Keratinocyte (primary cell): ENCODE data around the gene EFCAB9. TPM values are rescaled to one million over a fixed set of nuclear protein-coding genes. Genes with fewer than 3 reads are reported as not detected.

ENCODE experiments used
- DNase-seq: peaks from one replicate; pipeline ENCODE4 v3.0.0-alpha.2; 2011; ENCODE audit warnings: low read depth, missing footprints, low spot score
- FAIRE-seq: peaks from 2 replicates; lab custom pipeline; 2011; peaks lifted over from hg19 to GRCh38; lab: Jason Lieb, UNC
- H2AFZ ChIP-seq: 2 replicates; pipeline ENCODE4 v1.6.0; 2012; ENCODE audit warnings: low read length, control low read depth, inconsistent platforms; ENCODE audit not compliant: control insufficient read depth
- H3K27ac ChIP-seq: 2 replicates; pipeline ENCODE4 v1.5.1; 2011; ENCODE audit warnings: low read length; ENCODE audit not compliant: control insufficient read depth, insufficient read depth
- H3K27me3 ChIP-seq: 3 replicates; pipeline ENCODE4 v1.6.0; 2011; ENCODE audit warnings: low read length; ENCODE audit not compliant: control insufficient read depth, insufficient read depth; ENCODE audit errors: extremely low read depth
- H3K36me3 ChIP-seq, 2 experiments: 2 replicates in 1 of 2; 3 replicates in 1 of 2; pipeline ENCODE4 v1.5.1; 2011; ENCODE audit warnings: low read length in 2 of 2, mild to moderate bottlenecking in 1 of 2; ENCODE audit not compliant: control insufficient read depth in 2 of 2, insufficient read depth in 2 of 2; ENCODE audit errors: extremely low read depth in 1 of 2
- H3K4me1 ChIP-seq: 3 replicates; pipeline ENCODE4 v1.5.1; 2011; ENCODE audit warnings: low read length; ENCODE audit not compliant: control insufficient read depth, insufficient read depth; ENCODE audit errors: extremely low read depth
- H3K4me2 ChIP-seq: 3 replicates; pipeline ENCODE4 v1.6.0; 2011; ENCODE audit warnings: low read depth, low read length; ENCODE audit not compliant: control insufficient read depth, insufficient read depth; ENCODE audit errors: extremely low read depth
- H3K4me3 ChIP-seq, 3 experiments: fragments of 200-600 bp in 1 of 3; sonication (generic) in 1 of 3; 2 replicates in 2 of 3; 3 replicates in 1 of 3; pipeline ENCODE4 v1.5.1; 2011 to 2016; ENCODE audit warnings: low read length in 3 of 3, mild to moderate bottlenecking in 3 of 3, control low read depth in 2 of 3, inconsistent platforms in 1 of 3, low read depth in 1 of 3, mixed read lengths in 1 of 3, mixed run types in 1 of 3, moderate library complexity in 1 of 3; ENCODE audit not compliant: control insufficient read depth in 2 of 3, insufficient read depth in 2 of 3; ENCODE audit errors: extremely low read depth in 1 of 3
- H3K79me2 ChIP-seq: 2 replicates; pipeline ENCODE4 v1.6.0; 2012; ENCODE audit warnings: low read length; ENCODE audit not compliant: control insufficient read depth, insufficient read depth
- H3K9ac ChIP-seq: 3 replicates; pipeline ENCODE4 v1.6.0; 2011; ENCODE audit warnings: low read length; ENCODE audit not compliant: control insufficient read depth, insufficient read depth; ENCODE audit errors: extremely low read depth
- H3K9me1 ChIP-seq: 3 replicates; pipeline ENCODE4 v1.6.0; 2011; ENCODE audit warnings: low read length; ENCODE audit not compliant: control insufficient read depth, insufficient read depth; ENCODE audit errors: extremely low read depth
- H3K9me3 ChIP-seq: 2 replicates; pipeline ENCODE4 v1.5.1; 2012; ENCODE audit warnings: low read depth, low read length; ENCODE audit not compliant: control insufficient read depth
- H4K20me1 ChIP-seq: 3 replicates; pipeline ENCODE4 v1.6.0; 2011; ENCODE audit warnings: low read length; ENCODE audit not compliant: control insufficient read depth, insufficient read depth; ENCODE audit errors: extremely low read depth
- CTCF ChIP-seq, 3 experiments: IDR thresholded peaks in 1 of 3; conservative IDR thresholded peaks in 1 of 3; optimal IDR thresholded peaks in 1 of 3; 2 replicates in 2 of 3; 3 replicates in 1 of 3; pipeline versions ENCODE3 to v1.5.1; 2011; ENCODE audit warnings: low read length in 3 of 3, mild to moderate bottlenecking in 3 of 3, moderate library complexity in 2 of 3, control low read depth in 1 of 3, inconsistent platforms in 1 of 3; ENCODE audit not compliant: insufficient read depth in 2 of 3; ENCODE audit errors: extremely low read depth in 1 of 3
- EZH2 ChIP-seq: IDR thresholded peaks from one replicate; pipeline ENCODE4 v1.6.1; 2012; ENCODE audit warnings: inconsistent platforms, mild to moderate bottlenecking, low read length, moderate library complexity
- dilution Hi-C: fragments of 300-500 bp; cut with MboI; formaldehyde crosslinking; loops from one replicate; pipeline ENCODE4 v1.7.0; 2020; ENCODE audit warnings: low sequenced_read_pairs; ENCODE audit not compliant: extremely low pct_ligation_motif_present
- polyA minus RNA-seq, 3 experiments: library from RNA; depleted of rRNA, polyadenylated mRNA; stranded (reverse); fragments of >200 nt; gene quantifications; 1 replicate in 1 of 3; 2 replicates in 1 of 3; 3 replicates in 1 of 3; pipeline ENCODE4 v1.2.3, GENCODE V29; 2011
- polyA plus RNA-seq, 5 experiments: library from polyadenylated mRNA; depleted of rRNA in 3 of 5; stranded (reverse) in 3 of 5; stranded (forward) in 1 of 5; unstranded in 1 of 5; fragments of >200 nt; gene quantifications; 1 replicate in 1 of 5; 2 replicates in 3 of 5; 3 replicates in 1 of 5; pipeline versions ENCODE4 v1.2.1 to v1.2.3, GENCODE V29; 2011 to 2012; ENCODE audit warnings: missing spikeins in 2 of 5, low read depth in 1 of 5, low replicate concordance in 1 of 5

EFCAB9 gene
- not detected in 3 replicates for polyA plus RNA-seq
- polyA plus RNA-seq (2011; ENCODE audit: low read depth), result not detected
- not detected in 2 replicates for polyA plus RNA-seq (2011; cell fraction: cytosol; rRNA removed)
- not detected in 2 replicates for polyA plus RNA-seq (2011; cell fraction: nucleus; rRNA removed)
- not detected in 2 replicates for polyA plus RNA-seq (2012; ENCODE audit: low replicate concordance)
- not detected in 3 replicates for polyA minus RNA-seq
- not detected for polyA minus RNA-seq (2011; cell fraction: cytosol; rRNA and poly(A)+ RNA removed)
- polyA minus RNA-seq (2011; cell fraction: nucleus; rRNA and poly(A)+ RNA removed), result not detected in 2 replicates

- DNase-seq, result no peak
- Histone ChIP-seq H3K27ac (no peak within 1 kb of the TSS), H2AFZ (no peak within 1 kb of the TSS), H3K36me3 (no peaks in the 10 kb centered on the region), H3K9ac (no peak within 1 kb of the TSS), H3K79me2 (no peaks in the 10 kb centered on the region), H4K20me1 (no peaks in the 10 kb centered on the region), H3K4me3 (no peak within 1 kb of the TSS), H3K27me3 (no peaks in the 10 kb centered on the region), H3K9me1 (no peaks in the 10 kb centered on the region), H3K4me2 (no peak within 1 kb of the TSS), H3K4me1 (no peaks in the 10 kb centered on the region), H3K9me3 (no peaks in the 10 kb centered on the region)
- dilution Hi-C loops, result no loop called here
- TF ChIP-seq EZH2, result no peak
- no peak for FAIRE-seq
Observed at GRCh38 chr5:172193872-172194271, at the start of gene EFCAB9. Gene EFCAB9, plus strand, starts transcription at chr5:172194172. Its CDS starts 1 bp downstream, at chr5:172194173.

GRCh38 chr5:172144291-172144815, 49.6 kb upstream of the EFCAB9 start:
- H4K20me1 ChIP-seq, result peaks cover 22% of the 10 kb centered on the region
- H3K79me2 ChIP-seq, result peaks cover 85% of the 10 kb centered on the region
- H3K36me3 ChIP-seq, result peaks cover 8 to 14% of the 10 kb centered on the region in 2 experiments
- dilution Hi-C loops, result no loop called here
- no peak overlapping the region for H3K9ac ChIP-seq
- H3K4me3 ChIP-seq, result no peak overlapping the region
- no peak for FAIRE-seq
- H3K9me1 ChIP-seq, result peaks cover 5% of the 10 kb centered on the region
- no peak overlapping the region for H3K27ac ChIP-seq
- no peak overlapping the region for H3K4me2 ChIP-seq
- H3K9me3 ChIP-seq, result no peaks in the 10 kb centered on the region
- H3K4me1 ChIP-seq, result peaks cover 16% of the 10 kb centered on the region
- no peak for DNase-seq
- H2AFZ ChIP-seq, result no peak overlapping the region
- H3K27me3 ChIP-seq, result no peaks in the 10 kb centered on the region
- TF ChIP-seq EZH2 (no peak), CTCF (optimal IDR thresholded peaks at IDR 0.05 in 1 of 3, IDR thresholded peaks at IDR 0.05 in 1 of 3, conservative IDR thresholded peaks at IDR 0.05 in 1 of 3; ENCODE audit: extremely low read depth in 1 of 3, insufficient read depth in 2 of 3, low read length in 3 of 3) (no peak)
